IMR-90 (cell line): ENCODE results near the gene MORN4.

Experiments used
- BHLHE40 ChIP-seq: fragments of 150-350 bp; IDR thresholded peaks from 2 replicates; pipeline ENCODE4 v1.6.1; 2016; ENCODE audit warnings: mild to moderate bottlenecking, low read depth, low read length
- CEBPB ChIP-seq: IDR thresholded peaks from 2 replicates; pipeline ENCODE4 v1.6.1; 2012; ENCODE audit warnings: low read depth, low read length, improper control_type of control experiment
- CTCF ChIP-seq: conservative IDR thresholded peaks from 2 replicates; pipeline ENCODE4 v1.5.1; 2012; ENCODE audit warnings: mild to moderate bottlenecking, low read depth, low read length, improper control_type of control experiment
- ELK1 ChIP-seq: fragments of 150-350 bp; IDR thresholded peaks from 2 replicates; pipeline ENCODE4 v1.6.1; 2016; ENCODE audit warnings: low read depth, mild to moderate bottlenecking, low read length, moderate library complexity, borderline replicate concordance
- FOS ChIP-seq: fragments of 150-350 bp; IDR thresholded peaks from 2 replicates; pipeline ENCODE4 v1.6.1; 2016; ENCODE audit warnings: low read depth, low read length
- MAFK ChIP-seq: IDR thresholded peaks from 2 replicates; pipeline ENCODE4 v1.6.1; 2012; ENCODE audit warnings: low read depth, low read length, improper control_type of control experiment
- MXI1 ChIP-seq: IDR thresholded peaks from 2 replicates; pipeline ENCODE4 v1.6.1; 2012; ENCODE audit warnings: low read depth, mild to moderate bottlenecking, low read length, moderate library complexity, borderline replicate concordance
- POLR2A ChIP-seq: IDR thresholded peaks from 2 replicates; pipeline ENCODE4 v1.6.1; 2012; ENCODE audit warnings: mild to moderate bottlenecking, low read depth, low read length
- RAD21 ChIP-seq: IDR thresholded peaks from 2 replicates; pipeline ENCODE4 v1.6.1; 2012; ENCODE audit warnings: low read length, improper control_type of control experiment
- RCOR1 ChIP-seq: IDR thresholded peaks from 2 replicates; pipeline ENCODE4 v1.6.1; 2012; ENCODE audit warnings: mild to moderate bottlenecking, low read length, improper control_type of control experiment; ENCODE audit not compliant: insufficient replicate concordance
- RFX5 ChIP-seq: IDR thresholded peaks from 2 replicates; pipeline ENCODE4 v1.8.0; 2012; ENCODE audit warnings: low read depth, mild to moderate bottlenecking, low read length, moderate library complexity
- USF2 ChIP-seq: fragments of 150-350 bp; IDR thresholded peaks from 2 replicates; pipeline ENCODE4 v1.6.1; 2017; ENCODE audit warnings: mild to moderate bottlenecking, antibody characterized with exemption, low read length, low read depth

GRCh38 chr10:97572214-97572989 is 60.9 kb downstream of the MORN4 start, which contains the start of gene ANKRD2:
- TF ChIP-seq CTCF, result peak; percentile 91
- no peak for TF ChIP-seq MAFK
- no peak for TF ChIP-seq ELK1
- no peak for TF ChIP-seq POLR2A
- TF ChIP-seq RCOR1, result no peak
- TF ChIP-seq RAD21, result peak; percentile 93
- TF ChIP-seq FOS, result no peak
- no peak for TF ChIP-seq USF2
- TF ChIP-seq MXI1, result no peak
- no peak for TF ChIP-seq RFX5
- TF ChIP-seq BHLHE40, result no peak
- peak; percentile 65 for TF ChIP-seq CEBPB
